ENCODE measurements around the gene MAPK1. TPM values are rescaled to one million over a fixed set of nuclear protein-coding genes. Genes with fewer than 3 reads are reported as not detected.
"Not testable (repeated sequence)": the region's sequence is repeated elsewhere in the genome, so short reads cannot be mapped to it uniquely, and the experiment has no call there.

The MAPK1 gene
- total RNA-seq, 3 donors from 2014 or later: 126 to 131 (median 127) TPM

DNA sequence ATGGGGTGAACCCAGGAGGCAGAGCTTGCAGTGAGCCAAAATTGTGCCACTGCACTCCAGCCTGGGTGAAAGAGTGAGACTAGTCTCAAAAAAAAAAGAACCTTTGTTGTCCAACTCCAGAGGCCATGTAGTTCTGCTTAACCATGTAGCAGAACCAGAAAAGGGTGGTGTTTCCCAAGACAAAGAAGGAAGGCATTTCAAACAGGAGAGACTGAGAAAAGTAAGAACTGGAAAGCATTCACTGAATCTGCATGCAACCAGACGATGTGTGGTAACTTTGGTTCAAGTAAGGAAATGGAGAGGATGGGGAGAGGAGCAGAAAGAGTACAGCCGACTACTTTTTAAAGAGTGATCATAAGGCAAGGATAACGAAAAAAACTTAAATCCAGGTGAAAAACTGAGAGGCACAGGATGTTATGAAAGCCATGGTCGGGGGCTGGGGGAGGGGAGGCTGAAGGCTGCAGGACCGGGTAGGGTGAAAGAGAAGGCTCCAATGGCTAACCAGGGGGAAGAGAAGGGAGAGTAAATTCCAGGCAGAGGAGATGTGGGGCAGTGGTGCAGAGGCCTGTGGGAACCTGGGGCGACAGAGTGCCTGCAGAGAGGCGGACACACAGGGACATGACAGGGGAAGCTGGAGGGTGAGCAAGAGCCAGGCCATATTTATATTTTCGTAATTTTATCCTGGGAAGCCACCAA, 48.8 kb downstream of the MAPK1 start:
- Histone ChIP-seq H3K4me3 (no peak overlapping the region), H3K9me3 (no peaks in the 10 kb centered on the region), H3K36me3 (ENCODE audit: low read depth) (no peaks in the 10 kb centered on the region), H3K4me1 (ENCODE audit: low read depth) (peaks cover 21% of the 10 kb centered on the region)
- no peak for DNase-seq
- TF ChIP-seq, protein P1, sequence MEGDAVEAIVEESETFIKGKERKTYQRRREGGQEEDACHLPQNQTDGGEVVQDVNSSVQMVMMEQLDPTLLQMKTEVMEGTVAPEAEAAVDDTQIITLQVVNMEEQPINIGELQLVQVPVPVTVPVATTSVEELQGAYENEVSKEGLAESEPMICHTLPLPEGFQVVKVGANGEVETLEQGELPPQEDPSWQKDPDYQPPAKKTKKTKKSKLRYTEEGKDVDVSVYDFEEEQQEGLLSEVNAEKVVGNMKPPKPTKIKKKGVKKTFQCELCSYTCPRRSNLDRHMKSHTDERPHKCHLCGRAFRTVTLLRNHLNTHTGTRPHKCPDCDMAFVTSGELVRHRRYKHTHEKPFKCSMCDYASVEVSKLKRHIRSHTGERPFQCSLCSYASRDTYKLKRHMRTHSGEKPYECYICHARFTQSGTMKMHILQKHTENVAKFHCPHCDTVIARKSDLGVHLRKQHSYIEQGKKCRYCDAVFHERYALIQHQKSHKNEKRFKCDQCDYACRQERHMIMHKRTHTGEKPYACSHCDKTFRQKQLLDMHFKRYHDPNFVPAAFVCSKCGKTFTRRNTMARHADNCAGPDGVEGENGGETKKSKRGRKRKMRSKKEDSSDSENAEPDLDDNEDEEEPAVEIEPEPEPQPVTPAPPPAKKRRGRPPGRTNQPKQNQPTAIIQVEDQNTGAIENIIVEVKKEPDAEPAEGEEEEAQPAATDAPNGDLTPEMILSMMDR (IDR thresholded peaks at IDR 0.05): no peak
- intact Hi-C loops (cut with DNase I, micrococcal nuclease): no loop called here
- ATAC-seq: no peak

DNA sequence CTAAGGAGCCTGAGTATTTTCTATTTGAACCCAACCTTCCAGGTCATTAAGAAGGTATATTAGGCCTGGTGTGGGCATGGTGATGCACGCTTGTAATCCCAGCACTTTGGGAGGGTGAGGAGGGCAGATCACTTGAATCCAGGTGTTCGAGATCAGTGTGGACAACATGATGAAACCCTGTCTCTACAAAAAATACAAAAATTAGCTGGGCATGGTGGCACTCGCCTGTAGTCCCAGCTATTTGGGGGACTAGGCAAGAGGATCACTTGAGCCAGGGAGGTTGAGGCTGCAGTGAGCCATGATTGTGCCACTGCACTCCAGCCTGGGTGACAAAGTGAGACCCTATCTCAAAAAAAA, 50.0 kb downstream of the MAPK1 start:
- H3K4me1 ChIP-seq (ENCODE audit: low read depth): peaks cover 21% of the 10 kb centered on the region
- H3K36me3 ChIP-seq (ENCODE audit: low read depth); intact Hi-C loops (cut with DNase I, micrococcal nuclease); H3K9me3 ChIP-seq; ATAC-seq; DNase-seq; H3K4me3 ChIP-seq: not testable (repeated sequence)

DNA sequence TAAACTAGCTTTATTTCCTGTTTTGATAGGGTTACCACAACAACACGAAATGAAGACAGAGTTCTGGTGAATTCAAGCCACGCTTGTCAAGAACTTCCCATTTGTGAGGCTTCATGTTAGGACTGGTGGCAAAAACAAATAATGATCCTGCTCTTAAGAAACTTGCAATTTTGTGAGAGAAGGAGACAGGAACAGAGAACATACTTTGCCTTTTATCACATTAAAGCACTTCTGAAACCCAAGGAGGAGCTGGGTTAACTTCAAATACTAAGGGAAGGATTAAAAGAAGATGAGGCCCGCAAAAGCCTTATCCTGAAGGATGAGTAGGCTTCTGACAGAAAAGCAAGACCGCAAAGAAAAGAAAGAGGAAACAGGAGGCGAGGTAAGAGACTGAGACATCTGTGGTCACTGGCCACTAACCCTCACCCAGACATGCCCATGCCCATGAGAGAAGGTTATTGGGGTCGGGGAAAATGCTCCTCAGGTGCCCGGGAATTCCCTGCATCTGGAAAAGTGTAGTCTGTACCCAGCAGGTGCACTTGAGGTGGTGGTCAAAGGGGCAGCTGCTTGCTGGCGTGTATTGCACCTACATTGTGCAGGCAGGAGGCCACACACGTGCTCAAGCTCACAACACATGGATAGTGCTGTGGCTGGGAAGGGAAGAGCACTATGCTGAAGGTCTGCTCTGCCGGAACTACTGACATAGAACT, 50.5 kb downstream of the MAPK1 start:
- DNase-seq: no peak
- H3K4me1 ChIP-seq (ENCODE audit: low read depth): peaks cover 21% of the 10 kb centered on the region

DNA sequence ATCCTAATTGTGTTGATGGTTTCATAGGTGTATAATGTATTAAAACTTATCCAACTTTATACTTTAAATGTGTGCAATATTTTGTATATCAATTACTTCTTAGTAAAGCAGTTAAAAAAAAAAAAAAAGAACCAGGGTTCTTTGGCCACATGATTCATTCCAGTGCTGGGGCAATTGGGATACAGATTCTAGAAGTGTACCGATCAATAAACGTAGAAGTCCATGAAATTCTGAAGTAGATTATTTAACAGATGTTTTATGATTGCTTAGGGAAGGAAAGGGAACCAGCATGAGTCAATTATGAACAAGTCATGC, 51.0 kb downstream of the MAPK1 start:
- Histone ChIP-seq H3K4me3 (no peak overlapping the region), H3K9me3 (no peaks in the 10 kb centered on the region), H3K4me1 (ENCODE audit: low read depth) (peaks cover 21% of the 10 kb centered on the region), H3K36me3 (ENCODE audit: low read depth) (no peaks in the 10 kb centered on the region)
- TF ChIP-seq, protein P1 (IDR thresholded peaks at IDR 0.05): no peak
- intact Hi-C loops (cut with DNase I, micrococcal nuclease): no loop called here
- ATAC-seq (no peak), DNase-seq (no peak)

More for the DNA sequence above, 50.5 kb downstream of the MAPK1 start:
- TF ChIP-seq, protein P1 (IDR thresholded peaks at IDR 0.05): no peak
- intact Hi-C loops (cut with DNase I, micrococcal nuclease): no loop called here
- Histone ChIP-seq H3K36me3 (ENCODE audit: low read depth) (no peaks in the 10 kb centered on the region), H3K9me3 (no peaks in the 10 kb centered on the region), H3K4me3 (no peak overlapping the region)
- ATAC-seq: peak; percentile 95

DNA sequence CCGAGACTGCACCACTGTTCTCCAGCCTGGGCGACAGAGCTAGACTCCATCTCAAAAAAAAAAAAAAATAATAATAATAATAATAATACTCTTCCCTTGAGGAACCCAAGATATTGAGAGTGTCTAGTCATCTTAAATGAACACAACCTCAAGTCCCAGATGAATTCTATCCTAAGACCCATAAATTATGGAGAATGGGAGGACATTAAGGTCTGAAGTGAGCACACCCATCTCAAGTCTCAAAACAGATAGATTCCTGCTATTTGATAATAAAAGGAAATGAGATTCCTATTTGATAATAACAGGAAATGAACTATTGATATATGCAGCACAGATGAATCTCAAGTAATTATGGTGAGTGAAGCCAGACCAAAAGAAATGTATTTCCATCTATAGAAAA, 51.5 kb downstream of the MAPK1 start:
- no peaks in the 10 kb centered on the region for H3K9me3 ChIP-seq
- DNase-seq (no peak), ATAC-seq (no peak)
- TF ChIP-seq, protein P1 (IDR thresholded peaks at IDR 0.05): no peak
- no peak overlapping the region for H3K4me3 ChIP-seq
- no peaks in the 10 kb centered on the region for H3K36me3 ChIP-seq (ENCODE audit: low read depth)
- H3K4me1 ChIP-seq (ENCODE audit: low read depth): peaks cover 21% of the 10 kb centered on the region
- intact Hi-C loops (cut with DNase I, micrococcal nuclease): no loop called here

DNA sequence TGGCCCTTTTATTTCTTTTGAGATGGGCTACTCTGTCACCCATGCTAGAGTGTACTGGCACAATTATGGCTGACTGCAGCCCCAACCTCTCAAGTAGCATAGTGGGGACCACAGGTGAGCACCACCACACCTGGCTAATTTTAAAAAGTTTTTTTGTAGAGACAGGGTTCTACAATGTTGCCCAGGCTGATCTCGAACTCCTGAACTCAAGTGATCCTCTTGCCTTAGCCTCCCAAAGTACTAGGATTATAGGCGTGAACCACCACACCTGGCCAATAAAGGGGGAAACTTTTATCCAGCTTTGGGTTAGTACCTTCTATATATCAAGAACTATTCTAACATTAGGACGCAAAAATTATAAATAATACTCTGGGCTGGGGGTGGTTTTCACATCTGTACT, 52.1 kb downstream of the MAPK1 start:
- H3K9me3 ChIP-seq: no peaks in the 10 kb centered on the region
- DNase-seq (no peak), ATAC-seq (no peak)
- intact Hi-C loops (cut with DNase I, micrococcal nuclease): no loop called here
- no peaks in the 10 kb centered on the region for H3K36me3 ChIP-seq (ENCODE audit: low read depth)
- TF ChIP-seq, protein P1 (IDR thresholded peaks at IDR 0.05): no peak
- peaks cover 21% of the 10 kb centered on the region for H3K4me1 ChIP-seq (ENCODE audit: low read depth)
- H3K4me3 ChIP-seq: no peak overlapping the region
